Skeletal muscle tissue (tissue), 4 donors: Measurements from ENCODE around the gene SNX9. TPM values are rescaled to one million over a fixed set of nuclear protein-coding genes. Genes with fewer than 3 reads are reported as not detected.
"Not testable (repeated sequence)": the region's sequence is repeated elsewhere in the genome, so short reads cannot be mapped to it uniquely, and the experiment has no call there.

Experiments
- H3K27ac ChIP-seq: one replicate; pipeline ENCODE4 v1.7.0; 2013; ENCODE audit warnings: mild to moderate bottlenecking, low read depth, low read length, inconsistent platforms
- H3K27me3 ChIP-seq, 3 donors: one replicate each; pipeline ENCODE4 v1.7.0; 2013; ENCODE audit warnings: low read length in 3 of 3; ENCODE audit not compliant: control insufficient read depth in 3 of 3, insufficient read depth in 3 of 3
- H3K36me3 ChIP-seq, 3 donors: one replicate each; pipeline ENCODE4 v1.7.0; 2013; ENCODE audit warnings: low read length in 3 of 3; ENCODE audit not compliant: control insufficient read depth in 3 of 3, insufficient read depth in 3 of 3
- H3K4me1 ChIP-seq, 3 donors: one replicate each; pipeline ENCODE4 v1.7.0; 2013; ENCODE audit warnings: low read length in 3 of 3, mild to moderate bottlenecking in 3 of 3; ENCODE audit not compliant: control insufficient read depth in 3 of 3, insufficient read depth in 3 of 3
- H3K4me3 ChIP-seq, 3 donors: one replicate each; pipeline ENCODE4 v1.7.0; 2013; ENCODE audit warnings: low read length in 3 of 3
- H3K9ac ChIP-seq, 3 donors: one replicate each; pipeline ENCODE4 v1.7.0; 2013; ENCODE audit warnings: low read length in 3 of 3, mild to moderate bottlenecking in 3 of 3, moderate library complexity in 2 of 3, low read depth in 1 of 3
- H3K9me3 ChIP-seq, 3 donors: one replicate each; pipeline ENCODE4 v1.7.0; 2013; ENCODE audit warnings: low read length in 3 of 3; ENCODE audit not compliant: control insufficient read depth in 3 of 3
- total RNA-seq: library from RNA; depleted of rRNA; stranded (reverse); fragments of >200 nt; gene quantifications from one replicate; pipeline ENCODE4 v1.2.3, GENCODE V29; 2014
- donor health status: Osteomylitis.

Gene SNX9
- total RNA-seq, 1 donor from 2014 or later = 19.3 TPM

GRCh38 chr6:157895585-157895984 lies 72.5 kb downstream of the SNX9 start:
- Histone ChIP-seq H3K9ac (no peak overlapping the region), H3K4me3 (no peak overlapping the region), H3K27ac (no peak overlapping the region), H3K4me1 (no peaks in the 10 kb centered on the region), H3K36me3 (peaks cover 0 to 27% (median 17%) of the 10 kb centered on the region in 3 donors), H3K27me3 (no peaks in the 10 kb centered on the region), H3K9me3 (no peaks in the 10 kb centered on the region)

GRCh38 chr6:157896932-157897331 lies 73.9 kb downstream of the SNX9 start:
- Histone ChIP-seq H3K9ac (no peak overlapping the region), H3K4me3 (no peak overlapping the region), H3K4me1 (no peaks in the 10 kb centered on the region), H3K36me3 (peaks cover 3 to 27% (median 17%) of the 10 kb centered on the region in 3 donors), H3K27me3 (no peaks in the 10 kb centered on the region), H3K27ac (no peak overlapping the region), H3K9me3 (no peaks in the 10 kb centered on the region)

GRCh38 chr6:157898169-157898568 lies 75.1 kb downstream of the SNX9 start:
- Histone ChIP-seq H3K36me3 (peaks cover 7 to 23% (median 14%) of the 10 kb centered on the region in 3 donors), H3K4me1 (no peaks in the 10 kb centered on the region), H3K4me3 (no peak overlapping the region), H3K27me3 (no peaks in the 10 kb centered on the region), H3K9ac (no peak overlapping the region), H3K27ac (no peak overlapping the region), H3K9me3 (no peaks in the 10 kb centered on the region)

GRCh38 chr6:157898640-157899039 lies 75.6 kb downstream of the SNX9 start:
- Histone ChIP-seq H3K9me3 (no peaks in the 10 kb centered on the region), H3K9ac (no peak overlapping the region), H3K36me3 (peaks cover 7 to 23% (median 14%) of the 10 kb centered on the region in 3 donors), H3K4me1 (no peaks in the 10 kb centered on the region), H3K27me3 (no peaks in the 10 kb centered on the region), H3K27ac (no peak overlapping the region), H3K4me3 (no peak overlapping the region)

GRCh38 chr6:157900262-157900661 lies 77.2 kb downstream of the SNX9 start:
- H3K9ac ChIP-seq, H3K4me3 ChIP-seq, H3K27ac ChIP-seq, H3K27me3 ChIP-seq, H3K4me1 ChIP-seq, H3K9me3 ChIP-seq: not testable (repeated sequence)
- peaks cover 9 to 24% (median 14%) of the 10 kb centered on the region in 3 donors for H3K36me3 ChIP-seq

- H3K4me1 ChIP-seq, H3K9me3 ChIP-seq, H3K27ac ChIP-seq, H3K27me3 ChIP-seq, H3K4me3 ChIP-seq, H3K9ac ChIP-seq: not testable (repeated sequence)
- peaks cover 14 to 26% (median 14%) of the 10 kb centered on the region in 3 donors for H3K36me3 ChIP-seq
These were observed 77.7 kb downstream of the SNX9 start for GRCh38 chr6:157900751-157901150.

- peak overlapping the region in 1 of 3 donors; percentile 10 for H3K9ac ChIP-seq
- peaks cover 8 to 24% (median 20%) of the 10 kb centered on the region in 3 donors for H3K36me3 ChIP-seq
- peak overlapping the region; percentile 65 for H3K27ac ChIP-seq
- H3K4me1 ChIP-seq = peaks cover 0 to 4% (median 3%) of the 10 kb centered on the region in 3 donors
- no peaks in the 10 kb centered on the region for H3K27me3 ChIP-seq
- H3K4me3 ChIP-seq = no peak overlapping the region
- no peaks in the 10 kb centered on the region for H3K9me3 ChIP-seq
These were observed 82.0 kb downstream of the SNX9 start for GRCh38 chr6:157904999-157905398.

GRCh38 chr6:157905590-157906342 lies 82.7 kb downstream of the SNX9 start:
- Histone ChIP-seq H3K9me3 (no peaks in the 10 kb centered on the region), H3K9ac (peak overlapping the region in 1 of 3 donors; percentile 10), H3K27me3 (no peaks in the 10 kb centered on the region), H3K4me1 (peaks cover 0 to 4% (median 3%) of the 10 kb centered on the region in 3 donors), H3K36me3 (peaks cover 8 to 31% (median 27%) of the 10 kb centered on the region in 3 donors), H3K4me3 (no peak overlapping the region), H3K27ac (peak overlapping the region; percentile 65)

GRCh38 chr6:157906537-157907061 lies 83.6 kb downstream of the SNX9 start:
- H3K4me3 ChIP-seq = no peak overlapping the region
- H3K9ac ChIP-seq = no peak overlapping the region
- peaks cover 11 to 31% (median 27%) of the 10 kb centered on the region in 3 donors for H3K36me3 ChIP-seq
- peak overlapping the region; percentile 22 for H3K27ac ChIP-seq
- no peaks in the 10 kb centered on the region for H3K9me3 ChIP-seq
- H3K4me1 ChIP-seq = peaks cover 0 to 4% (median 3%) of the 10 kb centered on the region in 3 donors
- H3K27me3 ChIP-seq = no peaks in the 10 kb centered on the region

GRCh38 chr6:157907651-157908050 lies 84.6 kb downstream of the SNX9 start:
- peaks cover 11 to 29% (median 24%) of the 10 kb centered on the region in 3 donors for H3K36me3 ChIP-seq
- H3K4me3 ChIP-seq = no peak overlapping the region
- H3K4me1 ChIP-seq = peaks cover 0 to 4% (median 3%) of the 10 kb centered on the region in 3 donors
- no peaks in the 10 kb centered on the region for H3K27me3 ChIP-seq
- peak overlapping the region; percentile 22 for H3K27ac ChIP-seq
- H3K9me3 ChIP-seq = no peaks in the 10 kb centered on the region
- no peak overlapping the region for H3K9ac ChIP-seq
